GM18951 (cell line): ENCODE measurements around the gene MST1R.
A peak's percentile ranks its signal among the peaks of the same experiment; 100 is the strongest.

Experiments used
- POLR2A ChIP-seq: IDR thresholded peaks from 4 replicates; pipeline ENCODE4 v1.6.1; 2011; ENCODE audit warnings: mild to moderate bottlenecking; ENCODE audit not compliant: insufficient read length, insufficient read depth; ENCODE audit errors: extremely low read depth
- in situ Hi-C: fragments of 300-500 bp; cut with MboI; formaldehyde crosslinking; loops from one replicate; pipeline ENCODE4 v1.12.0; 2022; ENCODE audit warnings: low sequenced_read_pairs, mixed read lengths, inconsistent platforms; ENCODE audit not compliant: unreplicated experiment

The MST1R gene

DNA sequence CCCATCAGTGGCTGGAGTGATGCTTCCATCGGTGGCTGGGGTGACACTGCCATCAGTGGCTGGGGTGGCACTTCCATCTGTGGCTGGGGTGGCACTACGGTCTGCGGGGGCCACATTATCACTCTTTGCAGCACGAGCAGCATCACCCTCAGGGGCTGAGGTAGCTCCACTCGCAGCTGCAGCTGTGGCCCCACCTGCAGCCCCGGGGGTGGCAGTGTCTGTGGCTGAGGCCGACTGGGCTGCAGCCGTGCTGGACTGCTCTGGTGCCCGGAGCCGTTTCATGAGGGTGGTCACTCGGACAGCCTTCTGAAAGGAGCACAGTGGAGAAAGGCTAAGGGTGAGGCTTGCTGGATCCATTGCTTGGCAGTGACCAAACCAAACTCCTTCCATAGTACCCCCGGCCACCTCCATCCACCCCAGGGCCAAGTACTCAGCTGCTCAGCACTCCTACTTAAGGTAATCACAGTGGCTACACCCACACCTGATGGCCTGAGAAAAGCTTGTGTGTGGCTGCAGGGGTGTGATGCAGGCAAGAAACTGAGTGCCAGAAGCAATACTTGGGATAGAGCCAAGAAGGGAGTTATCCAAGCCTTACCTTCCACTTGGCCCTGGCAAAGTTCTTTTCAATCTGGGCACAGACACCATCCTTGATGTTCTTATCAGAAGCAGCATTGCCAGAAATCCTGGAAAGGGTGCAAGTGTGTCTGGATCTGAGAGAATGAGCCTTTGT lies 43.9 kb downstream of the MST1R start:
- TF ChIP-seq POLR2A: no peak
- in situ Hi-C loops: no loop called here

DNA sequence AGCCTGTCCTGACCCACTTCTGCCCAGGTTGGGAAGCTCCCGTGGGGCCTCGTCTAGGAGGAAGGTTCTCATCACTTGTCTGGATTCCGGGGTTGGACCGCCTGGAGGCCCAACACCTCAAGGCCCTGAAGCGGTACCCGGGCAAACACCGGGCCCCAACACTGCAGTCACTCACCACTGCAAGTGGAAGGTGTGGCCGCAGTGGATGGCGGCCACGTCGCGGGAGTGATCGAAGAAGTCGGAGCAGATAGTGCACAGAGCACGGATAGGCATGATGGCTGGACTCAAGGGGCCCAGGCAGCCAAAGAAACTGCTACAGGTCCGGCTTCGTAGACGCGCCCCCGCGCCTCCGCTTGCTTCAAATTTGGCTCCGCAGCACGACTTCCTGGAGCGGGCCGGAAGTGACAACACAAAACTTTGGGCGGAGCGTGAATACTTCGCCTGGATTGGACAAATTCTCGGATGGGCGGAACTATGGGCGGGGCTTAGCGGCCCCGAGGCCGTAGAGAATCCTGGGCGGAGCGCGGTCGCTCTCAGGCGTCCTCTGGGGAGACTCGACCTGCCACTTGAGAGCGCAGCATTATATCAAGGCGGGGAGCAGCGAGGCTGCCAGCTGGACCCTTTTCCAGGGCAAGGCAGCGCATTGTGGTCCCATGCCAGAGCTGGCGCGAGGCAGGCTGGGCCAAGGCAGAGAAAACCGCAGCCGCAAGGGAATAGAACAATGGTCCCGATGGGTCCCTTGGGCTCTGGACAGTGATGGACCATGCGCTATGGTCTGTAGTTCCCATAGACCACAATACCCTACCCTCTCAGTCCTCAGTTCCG lies 47.3 kb downstream of the MST1R start, which contains the start of gene TRAIP:
TRAIP (minus strand) TSS at position 384 of the 825 bp plus-strand sequence; CDS start at position 273, 111 bp downstream.
- in situ Hi-C loops: no loop called here
- TF ChIP-seq POLR2A: peak; percentile 79

DNA sequence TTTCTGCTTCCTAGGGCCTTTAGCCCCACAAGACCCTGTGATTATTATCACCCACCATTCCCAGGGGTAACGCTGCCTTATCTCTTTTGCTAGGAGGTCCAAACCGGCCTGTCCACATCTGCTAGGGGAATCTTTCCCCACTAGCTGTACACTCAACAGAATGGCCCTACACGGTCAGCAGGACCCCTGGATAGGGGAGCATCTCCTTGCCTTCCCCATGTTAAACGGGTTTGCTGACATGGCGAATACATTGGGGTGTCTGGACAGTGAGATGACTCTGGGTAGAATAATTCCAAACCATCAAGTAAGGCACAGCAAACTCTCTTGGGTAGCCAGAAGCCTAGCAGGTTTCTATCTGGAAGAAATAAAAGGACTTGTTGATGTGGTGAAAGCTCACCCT lies 48.0 kb downstream of the MST1R start:
- in situ Hi-C loops: no loop called here

DNA sequence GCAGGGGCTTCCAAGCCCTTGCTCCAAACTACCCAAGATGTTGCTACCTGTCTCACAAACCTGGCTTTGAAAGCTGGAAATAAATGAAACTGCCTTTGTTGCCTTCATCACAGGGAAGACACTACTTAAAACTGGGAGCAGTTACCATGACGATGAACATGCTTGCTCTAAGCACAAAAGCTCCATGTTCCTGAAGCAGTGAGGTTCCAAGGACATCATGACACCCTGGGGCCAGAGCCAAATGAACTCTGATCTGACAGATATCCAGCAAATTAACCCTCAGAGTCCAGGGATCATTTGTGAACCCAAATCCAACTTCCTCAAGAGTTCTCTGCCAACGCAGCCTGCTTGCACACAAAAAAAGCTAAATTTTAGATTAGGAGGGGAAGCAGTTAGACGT lies 58.0 kb downstream of the MST1R start:
- no peak for TF ChIP-seq POLR2A

More for the DNA sequence above, 48.0 kb downstream of the MST1R start:
- TF ChIP-seq POLR2A: no peak

DNA sequence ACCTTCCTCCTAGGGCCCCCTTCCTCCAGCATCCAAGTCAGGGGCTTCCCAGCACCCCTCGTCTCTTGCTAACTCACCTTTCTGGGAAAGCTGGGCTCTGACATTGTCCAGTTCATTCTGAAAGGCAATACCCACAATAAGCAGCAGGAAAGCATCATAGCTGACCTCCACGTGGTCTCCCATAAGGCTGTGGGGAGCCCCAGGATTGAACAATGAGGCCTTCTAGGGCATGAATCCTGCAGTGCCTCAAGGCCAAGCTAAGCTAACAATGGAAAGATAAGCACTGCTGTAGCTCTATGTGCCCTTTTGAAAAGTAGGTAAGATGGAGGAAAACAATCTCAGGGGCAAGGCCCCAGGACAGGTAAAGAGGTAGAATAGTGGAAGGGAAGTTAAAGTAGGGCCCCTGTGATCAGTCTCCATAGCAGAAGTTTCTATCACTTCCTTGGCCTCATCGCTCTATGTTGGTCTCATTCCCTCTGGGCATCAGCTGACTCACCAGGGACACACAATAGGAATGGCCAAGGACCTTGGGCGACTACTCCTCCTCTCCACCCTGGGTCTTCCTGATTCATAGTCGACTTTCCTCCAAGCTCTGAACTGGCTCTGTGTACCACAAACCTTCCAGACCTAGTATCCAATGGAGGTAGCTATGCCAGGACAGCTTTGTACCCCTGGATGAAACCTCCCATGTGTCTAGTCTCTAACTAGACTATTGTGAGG lies 59.0 kb downstream of the MST1R start:
- no peak for TF ChIP-seq POLR2A
- in situ Hi-C loops: no loop called here

More for the DNA sequence above, 58.0 kb downstream of the MST1R start:
- in situ Hi-C loops: no loop called here

DNA sequence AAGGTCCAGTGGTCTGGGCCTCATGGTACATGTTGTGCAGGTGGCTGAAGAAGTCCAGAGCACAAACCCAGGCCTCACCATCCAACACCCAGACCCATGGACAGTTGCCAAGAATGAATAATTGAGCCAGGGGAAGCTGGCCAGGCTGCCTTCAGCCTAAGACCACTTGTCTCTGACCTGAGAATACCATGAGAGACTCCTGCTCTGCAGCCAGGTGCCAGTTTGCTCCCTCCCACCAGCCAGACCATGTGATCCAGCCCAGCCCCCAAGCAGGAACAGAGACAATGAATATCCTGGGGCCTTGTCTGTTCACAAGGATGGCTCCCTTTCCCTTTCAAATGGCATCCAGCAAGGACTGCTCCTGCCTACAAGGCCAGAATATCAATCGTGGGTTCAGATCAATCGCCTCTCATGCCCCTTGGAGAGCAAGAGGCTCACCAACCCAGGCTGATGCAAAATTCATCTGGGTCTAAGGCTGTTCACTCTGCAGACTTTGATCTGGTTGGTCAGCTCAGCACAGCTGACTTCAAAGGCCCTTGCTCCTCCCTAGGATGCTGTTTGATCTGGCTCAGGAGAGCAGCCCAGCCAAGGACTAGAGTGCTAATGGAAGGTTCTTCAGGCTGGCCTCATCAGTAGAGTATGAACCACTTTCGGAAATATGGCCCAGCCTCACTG lies 60.7 kb downstream of the MST1R start:
- in situ Hi-C loops: no loop called here

DNA sequence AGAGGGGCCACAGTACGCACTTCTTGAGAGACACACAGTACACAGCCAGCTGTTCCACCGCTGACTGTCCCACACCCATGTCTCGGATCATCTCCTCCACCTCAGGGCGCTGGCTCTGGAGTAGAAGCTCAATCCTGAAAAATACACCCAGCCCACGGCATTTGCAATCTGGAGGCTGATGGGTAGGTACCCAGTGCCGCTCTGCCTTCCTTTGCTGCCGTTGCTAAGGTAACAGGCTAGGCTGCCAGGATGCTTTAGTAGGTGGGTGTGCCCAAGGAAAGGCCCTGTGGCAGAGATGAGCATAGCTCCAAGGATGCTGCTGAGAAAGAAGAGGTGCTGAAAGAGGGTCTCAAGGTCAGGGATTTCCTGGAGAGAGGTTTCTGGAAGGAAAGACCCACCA lies 61.9 kb downstream of the MST1R start:
- no peak for TF ChIP-seq POLR2A
- in situ Hi-C loops: no loop called here

More for the DNA sequence above, 60.7 kb downstream of the MST1R start:
- no peak for TF ChIP-seq POLR2A

DNA sequence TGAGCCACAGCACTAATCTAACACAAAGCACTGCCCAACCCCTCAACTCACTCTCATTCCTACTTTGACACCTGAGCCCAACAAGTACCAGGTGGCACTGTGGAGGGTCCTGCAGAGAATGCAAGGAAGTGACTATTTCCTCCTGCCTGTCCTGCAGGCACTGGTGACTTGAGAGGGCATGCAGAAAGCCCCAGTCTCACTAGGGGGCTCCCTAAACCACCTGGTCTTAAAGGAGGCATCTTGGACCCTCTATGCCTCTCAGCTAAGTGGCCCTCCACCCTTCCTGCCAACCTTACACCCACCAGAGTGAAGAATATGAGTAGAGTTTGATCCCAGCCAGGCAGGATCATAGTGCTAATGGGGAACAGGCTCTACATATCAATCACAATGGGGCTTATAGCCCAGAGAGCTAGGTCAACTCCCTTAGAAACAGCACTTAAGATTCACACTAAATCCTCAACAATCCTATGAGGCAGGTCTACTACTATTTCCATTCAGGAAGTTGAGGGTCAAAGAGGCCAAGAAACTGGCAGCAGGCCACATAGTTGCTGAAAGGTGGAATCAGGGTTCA lies 62.5 kb downstream of the MST1R start:
- no peak for TF ChIP-seq POLR2A
- in situ Hi-C loops: no loop called here

DNA sequence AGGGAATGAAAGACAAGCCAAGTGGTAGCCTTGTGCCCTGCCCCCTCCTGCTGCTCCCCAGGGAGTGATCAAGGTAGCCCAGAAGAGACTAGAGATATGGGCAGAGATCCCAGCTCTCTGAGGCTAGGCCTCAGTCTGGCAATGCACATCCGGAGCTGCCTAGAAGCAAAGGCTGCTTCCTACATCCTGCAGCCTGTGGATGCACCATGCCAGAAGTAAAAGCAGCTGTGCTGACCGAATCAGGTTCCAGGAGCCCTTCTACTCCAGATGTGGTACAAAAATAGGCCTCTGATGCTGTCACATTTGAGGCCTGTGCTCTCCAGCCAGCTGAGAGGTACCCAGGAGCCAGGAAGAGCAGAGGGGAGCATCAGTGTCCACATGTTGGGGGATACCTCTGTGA lies 63.3 kb downstream of the MST1R start:
- TF ChIP-seq POLR2A: no peak
- in situ Hi-C loops: no loop called here

DNA sequence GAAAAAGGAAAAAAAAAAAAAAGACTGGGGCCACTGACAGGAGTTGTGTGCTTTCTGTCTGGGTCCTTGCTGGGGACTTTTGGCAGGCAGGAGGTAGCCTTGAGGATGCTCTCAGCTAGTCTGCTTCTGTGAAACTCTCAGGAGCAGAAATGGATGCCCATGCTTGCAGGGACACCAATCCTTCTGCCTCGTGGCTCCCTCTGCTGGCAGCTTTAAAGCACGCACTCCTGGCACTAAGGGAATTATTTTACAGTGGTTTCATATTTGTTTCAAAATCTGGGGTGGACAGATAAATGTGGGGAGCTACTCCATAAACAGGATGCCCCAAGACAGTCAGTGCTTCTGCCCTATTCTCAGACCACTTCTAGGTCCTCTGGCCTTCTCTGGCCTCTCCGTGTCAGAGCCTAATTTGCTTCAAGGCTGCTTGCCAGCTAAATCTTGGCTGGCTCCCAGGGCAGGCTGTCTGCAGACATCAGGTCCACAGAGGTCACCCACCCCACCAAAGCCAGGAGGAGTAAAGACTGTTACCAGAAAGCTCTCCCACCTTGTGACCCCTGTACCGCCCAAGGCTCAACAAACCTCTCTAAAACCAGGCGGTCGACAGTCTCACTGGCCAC lies 64.4 kb downstream of the MST1R start:
- in situ Hi-C loops: no loop called here
- no peak for TF ChIP-seq POLR2A
